ENCODE measurements around the gene ARL1. TPM values are rescaled to one million over a fixed set of nuclear protein-coding genes. Genes with fewer than 3 reads are reported as not detected.

ARL1 gene
- total and polyA plus RNA-seq, 9 of the 15 experiments (the other 6 are each of a cell fraction or from before 2014, with no cell fraction given), result 53.0 to 127 (median 68.6) TPM

DNA sequence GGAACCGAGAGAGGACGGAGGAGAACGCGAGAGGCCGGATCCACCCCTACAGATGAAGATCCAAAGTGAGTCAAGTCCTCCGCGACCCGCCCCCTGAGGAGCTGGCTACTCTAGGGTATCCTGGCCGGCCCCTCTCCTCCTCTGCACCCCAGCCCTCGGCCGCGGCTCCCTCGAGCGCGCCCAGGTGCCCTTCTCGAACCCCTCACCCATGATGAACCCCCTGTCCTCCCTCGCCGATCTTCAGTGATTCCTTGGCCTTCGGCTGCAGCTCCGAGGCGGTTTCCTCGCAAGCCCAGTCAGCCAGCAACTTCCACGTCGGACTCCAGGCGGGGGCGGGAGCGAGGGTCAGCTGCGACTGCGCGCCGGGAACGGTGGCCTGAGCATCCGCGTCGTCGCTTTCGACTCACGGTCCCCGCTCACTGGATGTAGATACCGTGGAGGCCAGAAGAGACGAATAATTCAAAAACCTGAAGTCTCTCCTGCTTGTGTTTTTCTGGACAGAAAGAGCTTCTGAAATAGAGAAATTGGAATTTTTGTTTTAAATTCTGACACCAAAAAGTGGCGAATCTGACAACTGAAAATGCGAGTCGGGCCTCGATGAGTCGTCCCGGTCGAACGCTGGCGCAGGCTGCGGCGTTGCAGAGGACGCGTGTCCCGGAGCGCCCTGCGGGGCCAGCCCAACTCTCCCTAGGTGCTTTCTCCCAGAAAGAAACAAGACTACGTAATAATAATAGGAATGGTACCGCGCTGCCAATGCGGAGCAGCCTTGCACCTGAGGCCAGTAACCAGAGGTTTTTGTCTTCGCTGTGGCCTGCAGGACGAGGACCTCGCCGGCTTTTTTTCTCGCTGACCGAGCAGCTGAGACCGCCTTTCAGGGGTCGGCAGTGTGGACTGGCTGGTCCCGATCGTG is at the start of gene ARL1 (continued):
- TF ChIP-seq, protein P1, sequence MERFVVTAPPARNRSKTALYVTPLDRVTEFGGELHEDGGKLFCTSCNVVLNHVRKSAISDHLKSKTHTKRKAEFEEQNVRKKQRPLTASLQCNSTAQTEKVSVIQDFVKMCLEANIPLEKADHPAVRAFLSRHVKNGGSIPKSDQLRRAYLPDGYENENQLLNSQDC (CRISPR knock-in tag; IDR thresholded peaks at IDR 0.05), result no peak
- no peak for TF ChIP-seq FOXK1 (CRISPR knock-in tag; IDR thresholded peaks at IDR 0.05; ENCODE audit: borderline replicate concordance)
- no peak for TF ChIP-seq LEF1 (IDR thresholded peaks at IDR 0.05)
- TF ChIP-seq DACH1 (IDR thresholded peaks at IDR 0.05; ENCODE audit: partially characterized antibody), result peak; percentile 53
- TF ChIP-seq ETV6 (IDR thresholded peaks at IDR 0.05; ENCODE audit: borderline replicate concordance in 1 of 2, low read depth in 2 of 2, low read length in 1 of 2), result no peak
- no peak for TF ChIP-seq ETV6 (CRISPR knock-in tag; IDR thresholded peaks at IDR 0.05; ENCODE audit: borderline replicate concordance)
- no peak for TF ChIP-seq GATAD2A (IDR thresholded peaks at IDR 0.05)
- TF ChIP-seq MAFK (IDR thresholded peaks at IDR 0.05; ENCODE audit: low read length), result no peak
- peak; percentile 95 for TF ChIP-seq MYC (IDR thresholded peaks at IDR 0.05; ENCODE audit: low read depth, low read length)
- peak; percentile 35; the same call in 1 of the 2 replicates for TF ChIP-seq MYC (CRISPR knock-in tag; IDR thresholded peaks at IDR 0.05; ENCODE audit: borderline replicate concordance, low read depth)
- TF ChIP-seq IFI16 (CRISPR knock-in tag; IDR thresholded peaks at IDR 0.05), result no peak
- peak; percentile 74 for TF ChIP-seq ESRRA (IDR thresholded peaks at IDR 0.05; ENCODE audit: borderline replicate concordance, low read depth)
- TF ChIP-seq U2AF2 (optimal IDR thresholded peaks at IDR 0.05; ENCODE audit: low read depth, low read length), result no peak
- no peak for TF ChIP-seq ILK (tag; IDR thresholded peaks at IDR 0.05; ENCODE audit: borderline replicate concordance, low read depth)
- TF ChIP-seq SREBF1 (IDR thresholded peaks at IDR 0.05; ENCODE audit: borderline replicate concordance, low read depth, low read length), result no peak
- TF ChIP-seq CHD2 (IDR thresholded peaks at IDR 0.05; ENCODE audit: low read depth, low read length), result peak; percentile 3; the same call in 1 of the 2 replicates
- TF ChIP-seq ZNF175 (CRISPR knock-in tag; IDR thresholded peaks at IDR 0.05; ENCODE audit: low read depth), result 0 out of 2 replicates have a peak, but pooled peaks have one; percentile 41
- TF ChIP-seq, protein P2, sequence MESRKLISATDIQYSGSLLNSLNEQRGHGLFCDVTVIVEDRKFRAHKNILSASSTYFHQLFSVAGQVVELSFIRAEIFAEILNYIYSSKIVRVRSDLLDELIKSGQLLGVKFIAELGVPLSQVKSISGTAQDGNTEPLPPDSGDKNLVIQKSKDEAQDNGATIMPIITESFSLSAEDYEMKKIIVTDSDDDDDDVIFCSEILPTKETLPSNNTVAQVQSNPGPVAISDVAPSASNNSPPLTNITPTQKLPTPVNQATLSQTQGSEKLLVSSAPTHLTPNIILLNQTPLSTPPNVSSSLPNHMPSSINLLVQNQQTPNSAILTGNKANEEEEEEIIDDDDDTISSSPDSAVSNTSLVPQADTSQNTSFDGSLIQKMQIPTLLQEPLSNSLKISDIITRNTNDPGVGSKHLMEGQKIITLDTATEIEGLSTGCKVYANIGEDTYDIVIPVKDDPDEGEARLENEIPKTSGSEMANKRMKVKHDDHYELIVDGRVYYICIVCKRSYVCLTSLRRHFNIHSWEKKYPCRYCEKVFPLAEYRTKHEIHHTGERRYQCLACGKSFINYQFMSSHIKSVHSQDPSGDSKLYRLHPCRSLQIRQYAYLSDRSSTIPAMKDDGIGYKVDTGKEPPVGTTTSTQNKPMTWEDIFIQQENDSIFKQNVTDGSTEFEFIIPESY (CRISPR knock-in tag; IDR thresholded peaks at IDR 0.05), result no peak
- TF ChIP-seq MAZ (CRISPR knock-in tag; conservative IDR thresholded peaks at IDR 0.05 in 1 of 2, IDR thresholded peaks at IDR 0.05 in 1 of 2), result peak; percentile 84 to 88; a peak in 3 of 4 replicates
- peak; percentile 35 for TF ChIP-seq HMGN3 (IDR thresholded peaks at IDR 0.05; ENCODE audit: borderline replicate concordance, extremely low read depth, insufficient read length, low read depth, low read length)
- no peak for TF ChIP-seq POLR3A (IDR thresholded peaks at IDR 0.05; ENCODE audit: borderline replicate concordance, extremely low read depth, insufficient read depth, insufficient read length)
- TF ChIP-seq ETV1 (tag; conservative IDR thresholded peaks at IDR 0.05; ENCODE audit: low read depth), result no peak
- TF ChIP-seq TSC22D4 (tag; IDR thresholded peaks at IDR 0.05), result no peak
- TF ChIP-seq, protein P3, sequence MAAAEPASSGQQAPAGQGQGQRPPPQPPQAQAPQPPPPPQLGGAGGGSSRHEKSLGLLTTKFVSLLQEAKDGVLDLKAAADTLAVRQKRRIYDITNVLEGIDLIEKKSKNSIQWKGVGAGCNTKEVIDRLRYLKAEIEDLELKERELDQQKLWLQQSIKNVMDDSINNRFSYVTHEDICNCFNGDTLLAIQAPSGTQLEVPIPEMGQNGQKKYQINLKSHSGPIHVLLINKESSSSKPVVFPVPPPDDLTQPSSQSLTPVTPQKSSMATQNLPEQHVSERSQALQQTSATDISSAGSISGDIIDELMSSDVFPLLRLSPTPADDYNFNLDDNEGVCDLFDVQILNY (CRISPR knock-in tag; IDR thresholded peaks at IDR 0.05), result no peak
- TF ChIP-seq DNMT1 (IDR thresholded peaks at IDR 0.05), result no peak
- peak; percentile 95 for TF ChIP-seq C11orf30 (IDR thresholded peaks at IDR 0.05; ENCODE audit: low read depth)

All from K562 (cell line).